ENCODE measurements around the gene MTOR. TPM values are rescaled to one million over a fixed set of nuclear protein-coding genes. Genes with fewer than 3 reads are reported as not detected.

The MTOR gene
- total and polyA plus RNA-seq, 10 of the 15 experiments (the other 5 are each of a cell fraction or from before 2014, with no cell fraction given), result 6.6 to 41.8 (median 29.8) TPM

DNA sequence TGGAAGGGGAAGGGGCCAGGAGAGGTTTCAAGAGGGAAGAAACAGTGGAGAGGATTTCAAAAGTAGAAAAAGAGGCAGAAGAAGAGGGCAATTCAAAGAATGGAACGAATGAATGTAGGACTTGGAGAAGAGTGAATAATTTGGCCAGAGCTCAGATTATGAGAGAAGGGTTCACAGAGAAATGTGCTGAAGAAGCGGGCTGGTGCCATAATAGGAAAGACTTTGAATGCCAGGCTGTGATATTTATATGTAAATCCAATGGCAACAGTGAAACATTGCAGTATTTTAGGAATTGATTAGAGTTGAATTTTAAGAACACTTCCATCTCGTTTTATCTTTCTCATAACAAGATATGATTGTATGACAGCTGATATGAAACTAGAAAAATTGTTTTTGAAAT, 109.2 kb downstream of the MTOR start:
- WGBS (ENCODE audit: insufficient coverage, insufficient replicate concordance, low lambda C conversion rate, missing lambda C conversion rate), result 76% methylated on average over 3 of the region's 3 CpGs
- RAD21 ChIA-PET (ENCODE audit: unreplicated experiment), result interaction anchor here (1.0 kb wide), 1 partner anchor 8 kb away, joined by 3 read pairs; no protein-coding TSS in a partner anchor

More for the DNA sequence above, 109.2 kb downstream of the MTOR start:
- ChIA-PET SMC1A (ENCODE audit: uncharacterized antibody, unreplicated experiment) (interaction anchor here (1.1 to 1.3 kb wide), 2 partner anchors 16 to 115 kb away, joined by 3 read pairs; no protein-coding TSS in a partner anchor), POLR2A (no interaction called here), CTCF (no interaction called here)
- TF ChIP-seq, protein P1, sequence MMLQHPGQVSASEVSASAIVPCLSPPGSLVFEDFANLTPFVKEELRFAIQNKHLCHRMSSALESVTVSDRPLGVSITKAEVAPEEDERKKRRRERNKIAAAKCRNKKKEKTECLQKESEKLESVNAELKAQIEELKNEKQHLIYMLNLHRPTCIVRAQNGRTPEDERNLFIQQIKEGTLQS (IDR thresholded peaks at IDR 0.05; ENCODE audit: borderline replicate concordance, extremely low read depth, low read depth, low read length), result no peak
- TF ChIP-seq ZNF24 (IDR thresholded peaks at IDR 0.05), result no peak
- no peak for TF ChIP-seq NFXL1 (IDR thresholded peaks at IDR 0.05; ENCODE audit: borderline replicate concordance)
- no peak for TF ChIP-seq CEBPZ (IDR thresholded peaks at IDR 0.05; ENCODE audit: low read depth, low read length)
- no peak for TF ChIP-seq SRF (IDR thresholded peaks at IDR 0.05; ENCODE audit: low read depth in 2 of 2, low read length in 2 of 2)
- no peak for TF ChIP-seq JUND (IDR thresholded peaks at IDR 0.05; ENCODE audit: low read depth, low read length)
- TF ChIP-seq ZNF384 (IDR thresholded peaks at IDR 0.05; ENCODE audit: borderline replicate concordance, low read depth, low read length), result no peak
- no peak for TF ChIP-seq SIN3A (IDR thresholded peaks at IDR 0.05; ENCODE audit: low read depth, low read length)
- no peak for TF ChIP-seq TCF7 (IDR thresholded peaks at IDR 0.05; ENCODE audit: borderline replicate concordance)
- Histone ChIP-seq H3K27me3 (replicated peaks in 1 of 2; ENCODE audit: control insufficient read depth in 2 of 2, insufficient read depth in 2 of 2, low read length in 1 of 2) (no peaks in the 10 kb centered on the region), H2AFZ (ENCODE audit: control insufficient read depth, low read depth, low read length) (no peak overlapping the region), H3K27ac (ENCODE audit: control insufficient read depth, insufficient read depth) (no peak overlapping the region), H3K4me2 (ENCODE audit: control insufficient read depth, insufficient read depth) (no peak overlapping the region), H3K4me3 (no peak overlapping the region), H3K4me1 (ENCODE audit: control insufficient read depth, insufficient read depth, low read length) (no peaks in the 10 kb centered on the region), H3K36me3 (ENCODE audit: control insufficient read depth in 2 of 2, insufficient read depth in 2 of 2, low read length in 1 of 2) (peaks cover 4 to 36% of the 10 kb centered on the region in 2 experiments), H4K20me1 (ENCODE audit: control insufficient read depth, insufficient read depth) (no peaks in the 10 kb centered on the region; the same call in 1 of the 2 replicates), H3K9me3 (replicated peaks; ENCODE audit: control insufficient read depth, insufficient read depth, low read length) (no peaks in the 10 kb centered on the region), H3K79me2 (ENCODE audit: control insufficient read depth, insufficient read depth, low read length) (no peaks in the 10 kb centered on the region), H3K9ac (ENCODE audit: control insufficient read depth, insufficient read depth, low read length) (no peak overlapping the region)
- no peak for ATAC-seq
- DNase-seq (ENCODE audit: low read depth, low spot score), result no peak
- in situ Hi-C loops (cut with MboI), result no loop called here
- intact Hi-C loops (cut with micrococcal nuclease; ENCODE audit: unreplicated experiment), result no loop called here
- FAIRE-seq, result no peak
- no TSS peak for BruUV-seq (replicated peaks)
